Spleen (tissue), 11 donors: ENCODE data around the gene OR56A1. TPM values are rescaled to one million over a fixed set of nuclear protein-coding genes. Genes with fewer than 3 reads are reported as not detected.

ENCODE experiments used
- DNase-seq: peaks from one replicate; pipeline ENCODE4 v3.0.0-alpha.2; 2020
- H3K27ac ChIP-seq, 8 donors: fragments of 200-600 bp; sonication (generic) in 7 of 8; 1 replicate in 4 of 8; 2 replicates in 4 of 8; pipeline versions ENCODE4 v1.5.0 to v1.8.0; 2016 to 2021; ENCODE audit warnings: inconsistent platforms in 4 of 8, mild to moderate bottlenecking in 4 of 8, moderate library complexity in 1 of 8
- H3K27me3 ChIP-seq, 7 donors: fragments of 200-600 bp; sonication (generic) in 6 of 7; replicated peaks in 1 of 7; 1 replicate in 4 of 7; 2 replicates in 3 of 7; pipeline versions ENCODE4 v1.5.0 to v1.8.0; 2016 to 2021; ENCODE audit warnings: inconsistent platforms in 3 of 7, mild to moderate bottlenecking in 1 of 7
- H3K36me3 ChIP-seq, 6 donors: fragments of 200-600 bp; sonication (generic) in 5 of 6; 1 replicate in 4 of 6; 2 replicates in 2 of 6; pipeline versions ENCODE4 v1.5.0 to v1.8.0; 2016 to 2021; ENCODE audit warnings: inconsistent platforms in 2 of 6
- H3K4me1 ChIP-seq, 6 donors: fragments of 200-600 bp; sonication (generic) in 5 of 6; 1 replicate in 3 of 6; 2 replicates in 3 of 6; pipeline versions ENCODE4 v1.5.0 to v1.8.0; 2016 to 2021; ENCODE audit warnings: inconsistent platforms in 3 of 6
- H3K4me3 ChIP-seq, 8 donors: fragments of 200-600 bp; sonication (generic) in 7 of 8; 1 replicate in 4 of 8; 2 replicates in 4 of 8; pipeline versions ENCODE4 v1.5.0 to v1.8.0; 2016 to 2021; ENCODE audit warnings: inconsistent platforms in 4 of 8, mild to moderate bottlenecking in 4 of 8, moderate library complexity in 2 of 8
- H3K9me3 ChIP-seq, 8 donors: fragments of 200-600 bp; sonication (generic) in 7 of 8; 1 replicate in 4 of 8; 2 replicates in 4 of 8; pipeline versions ENCODE4 v1.5.0 to v1.8.0; 2016 to 2021; ENCODE audit warnings: inconsistent platforms in 4 of 8
- POLR2A ChIP-seq, 3 donors: fragments of 450-650 bp; IDR thresholded peaks; one replicate each; pipeline ENCODE4 v1.5.1; 2017; ENCODE audit warnings: antibody characterized with exemption in 3 of 3, mild to moderate bottlenecking in 1 of 3
- POLR2AphosphoS5 ChIP-seq, 3 donors: sonication (generic); formaldehyde crosslinking; IDR thresholded peaks; one replicate each; pipeline ENCODE4 v1.5.1; 2017; ENCODE audit warnings: antibody characterized with exemption in 3 of 3
- WGBS, 5 donors: extraction: QIAGEN DNeasy Blood & Tissue Kit in 3 of 5; methylation state at CpG; one replicate each; pipeline versions ENCODE4 v1.1.5 to v1.1.7; 2013 to 2018; 5-methylcytosine and 5-hydroxymethylcytosine counted together
- intact Hi-C: fragments of 100-400 bp; cut with DNase I; formaldehyde crosslinking; loops from one replicate; pipeline ENCODE4 v1.15.0; 2023; ENCODE audit warnings: low total_unique reads
- polyA plus RNA-seq, 3 donors: library from polyadenylated mRNA; stranded (reverse); fragments of 200-250 nt; gene quantifications; one replicate each; pipeline ENCODE4 v1.2.1, GENCODE V29; 2013
- total RNA-seq, 7 donors: library from RNA; depleted of rRNA in 3 of 7; stranded (reverse); fragments of >200 nt in 3 of 7; fragmentation: NEBNext Ultra II Directional in 4 of 7; extraction: Animal tissue kit (Norgen Biotek cat#: 25700) in 4 of 7; gene quantifications; one replicate each; pipeline versions ENCODE4 v1.1.0 to v1.2.1, GENCODE V29; 2016 to 2021
- TF ChIP-seq, protein P1 (sequence below), 11 experiments: fragments of 200-600 bp in 7 of 11; fragments of 450-650 bp in 4 of 11; sonication (generic) in 4 of 11; IDR thresholded peaks in 8 of 11; conservative IDR thresholded peaks in 3 of 11; 1 replicate in 7 of 11; 2 replicates in 4 of 11; pipeline versions ENCODE4 v1.4.0 to v1.8.0; 2016 to 2021; ENCODE audit warnings: antibody characterized with exemption in 11 of 11, inconsistent platforms in 4 of 11, mild to moderate bottlenecking in 1 of 11
- donor health status: healthy with polysubstance abuse.
- donor health status: DM: no; HTN: no; CAD: no; lungs with moderate emphysema.
- donor health status: DM: no; HTN: no; CAD: no.
- donor health status: Bipolar disorder and iron deficiency.
- donor health status: healthy.
- donor health status: DM: no; HTN: no; CAD: no.
- donor health status: DM: yes; HTN: yes; CAD: no.

Gene OR56A1
- total and polyA plus RNA-seq, 10 donors = 0.09 to 0.19 (median 0.13) TPM; not detected in 7

DNA sequence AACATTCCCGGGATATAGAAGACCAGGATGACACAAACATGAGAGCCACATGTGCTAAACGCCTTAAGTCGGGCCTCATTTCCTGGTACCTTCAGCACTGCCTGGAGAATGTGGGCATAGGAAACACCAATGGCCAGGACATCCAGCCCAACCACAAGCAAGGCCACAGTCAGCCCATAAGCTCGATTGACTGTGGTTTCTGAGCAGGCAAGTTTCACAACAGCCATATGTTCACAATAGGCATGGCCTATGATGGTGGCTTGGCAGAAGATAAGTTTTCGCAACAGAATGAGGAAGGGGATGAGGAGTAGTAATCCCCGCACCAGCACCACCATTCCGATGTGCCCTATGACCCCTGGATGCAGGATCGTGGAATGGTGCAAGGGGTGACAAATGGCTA lies 26.9 kb upstream of the OR56A1 start:
- H3K4me3 ChIP-seq = no peak overlapping the region
- no peak for DNase-seq
- H3K27ac ChIP-seq = no peak overlapping the region
- intact Hi-C loops = no loop called here
- TF ChIP-seq POLR2AphosphoS5 (IDR thresholded peaks at IDR 0.05) (no peak), POLR2A (IDR thresholded peaks at IDR 0.05) (no peak)
- TF ChIP-seq, protein P1, sequence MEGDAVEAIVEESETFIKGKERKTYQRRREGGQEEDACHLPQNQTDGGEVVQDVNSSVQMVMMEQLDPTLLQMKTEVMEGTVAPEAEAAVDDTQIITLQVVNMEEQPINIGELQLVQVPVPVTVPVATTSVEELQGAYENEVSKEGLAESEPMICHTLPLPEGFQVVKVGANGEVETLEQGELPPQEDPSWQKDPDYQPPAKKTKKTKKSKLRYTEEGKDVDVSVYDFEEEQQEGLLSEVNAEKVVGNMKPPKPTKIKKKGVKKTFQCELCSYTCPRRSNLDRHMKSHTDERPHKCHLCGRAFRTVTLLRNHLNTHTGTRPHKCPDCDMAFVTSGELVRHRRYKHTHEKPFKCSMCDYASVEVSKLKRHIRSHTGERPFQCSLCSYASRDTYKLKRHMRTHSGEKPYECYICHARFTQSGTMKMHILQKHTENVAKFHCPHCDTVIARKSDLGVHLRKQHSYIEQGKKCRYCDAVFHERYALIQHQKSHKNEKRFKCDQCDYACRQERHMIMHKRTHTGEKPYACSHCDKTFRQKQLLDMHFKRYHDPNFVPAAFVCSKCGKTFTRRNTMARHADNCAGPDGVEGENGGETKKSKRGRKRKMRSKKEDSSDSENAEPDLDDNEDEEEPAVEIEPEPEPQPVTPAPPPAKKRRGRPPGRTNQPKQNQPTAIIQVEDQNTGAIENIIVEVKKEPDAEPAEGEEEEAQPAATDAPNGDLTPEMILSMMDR (IDR thresholded peaks at IDR 0.05 in 8 of 11, conservative IDR thresholded peaks at IDR 0.05 in 3 of 11) = no peak
- no peaks in the 10 kb centered on the region for H3K4me1 ChIP-seq
- WGBS, 5 donors = 63 to 74% (median 71%) methylated on average over 8 of the region's 8 CpGs
- H3K27me3 ChIP-seq = peaks cover 0 to 23% (median 0%) of the 10 kb centered on the region in 7 donors
- H3K9me3 ChIP-seq = no peaks in the 10 kb centered on the region
- no peaks in the 10 kb centered on the region for H3K36me3 ChIP-seq

GRCh38 chr11:6055569-6055968 lies 25.0 kb upstream of the OR56A1 start:
- no peaks in the 10 kb centered on the region for H3K4me1 ChIP-seq
- no peaks in the 10 kb centered on the region for H3K36me3 ChIP-seq
- no peak for DNase-seq
- H3K4me3 ChIP-seq = no peak overlapping the region
- no peaks in the 10 kb centered on the region for H3K9me3 ChIP-seq
- TF ChIP-seq POLR2A (IDR thresholded peaks at IDR 0.05) (no peak), POLR2AphosphoS5 (IDR thresholded peaks at IDR 0.05) (no peak)
- TF ChIP-seq, protein P1 (IDR thresholded peaks at IDR 0.05 in 8 of 11, conservative IDR thresholded peaks at IDR 0.05 in 3 of 11) = no peak
- H3K27ac ChIP-seq = no peak overlapping the region
- H3K27me3 ChIP-seq = peaks cover 0 to 35% (median 0%) of the 10 kb centered on the region in 7 donors
- intact Hi-C loops = no loop called here

DNA sequence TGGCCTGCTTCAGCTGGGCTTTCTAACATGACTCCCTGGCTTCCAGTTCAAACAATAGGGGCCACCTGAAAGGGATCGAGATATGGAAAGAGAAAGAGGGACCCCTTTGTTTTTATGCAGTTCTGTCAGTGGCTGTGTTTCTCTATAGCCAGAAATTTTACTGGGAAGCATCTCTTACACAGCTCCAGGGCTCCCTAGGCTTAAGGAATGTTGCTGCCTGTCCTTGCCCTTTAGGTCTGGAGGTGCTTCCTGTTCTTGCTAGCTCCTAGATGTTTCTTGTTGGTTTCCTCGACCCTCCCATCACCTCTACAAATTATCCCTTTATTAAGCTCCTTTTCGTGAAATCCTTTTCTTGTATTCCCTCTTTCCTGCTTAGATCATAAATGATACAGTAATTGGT lies 21.8 kb upstream of the OR56A1 start:
- no peaks in the 10 kb centered on the region for H3K4me1 ChIP-seq
- no peaks in the 10 kb centered on the region for H3K36me3 ChIP-seq
- H3K9me3 ChIP-seq = no peaks in the 10 kb centered on the region
- whole genome bisulfite sequencing, 5 donors = 68 to 84% (median 70%) methylated on average over 3 of the region's 3 CpGs
- no peak overlapping the region for H3K27ac ChIP-seq
- intact Hi-C loops = no loop called here
- H3K27me3 ChIP-seq = peaks cover 0 to 40% (median 0%) of the 10 kb centered on the region in 7 donors
- TF ChIP-seq POLR2AphosphoS5 (IDR thresholded peaks at IDR 0.05) = no peak
- TF ChIP-seq, protein P1 (IDR thresholded peaks at IDR 0.05 in 8 of 11, conservative IDR thresholded peaks at IDR 0.05 in 3 of 11) = no peak
- no peak for TF ChIP-seq POLR2A (IDR thresholded peaks at IDR 0.05)
- no peak for DNase-seq
- H3K4me3 ChIP-seq = no peak overlapping the region

DNA sequence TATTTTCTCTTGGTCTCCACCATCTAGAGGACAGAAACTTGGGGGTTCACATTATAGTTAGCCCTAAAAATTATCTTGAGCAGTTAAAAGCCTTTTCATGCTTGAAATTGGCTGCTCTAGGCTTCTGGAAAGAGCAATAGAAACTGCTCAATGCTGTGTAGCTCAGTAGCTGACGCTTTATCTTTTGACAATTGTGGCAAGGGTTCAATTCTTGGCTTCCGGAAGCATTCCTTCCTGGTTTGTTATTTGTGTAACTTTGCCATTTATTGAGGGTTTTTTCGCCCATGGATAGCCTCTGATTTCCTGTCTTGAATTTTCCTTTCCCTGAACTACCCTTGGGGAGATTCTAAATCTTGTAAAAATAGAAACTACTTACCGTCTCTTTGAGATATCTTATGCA lies 10.3 kb upstream of the OR56A1 start:
- Histone ChIP-seq H3K27me3 (peaks cover 0 to 27% (median 0%) of the 10 kb centered on the region in 7 donors), H3K4me1 (no peaks in the 10 kb centered on the region), H3K9me3 (no peaks in the 10 kb centered on the region), H3K36me3 (no peaks in the 10 kb centered on the region), H3K27ac (peak overlapping the region in 2 of 8 donors; percentile 1 to 2), H3K4me3 (no peak overlapping the region)
- TF ChIP-seq POLR2A (IDR thresholded peaks at IDR 0.05) (no peak), POLR2AphosphoS5 (IDR thresholded peaks at IDR 0.05) (no peak)
- TF ChIP-seq, protein P1 (IDR thresholded peaks at IDR 0.05 in 8 of 11, conservative IDR thresholded peaks at IDR 0.05 in 3 of 11) = no peak
- WGBS, 5 donors = 40 to 51% (median 43%) methylated on average over 4 of the region's 4 CpGs
- DNase-seq = no peak
- intact Hi-C loops = no loop called here
